PC-9 (cell line): ENCODE measurements around the gene SURF4. TPM values are rescaled to one million over a fixed set of nuclear protein-coding genes. Genes with fewer than 3 reads are reported as not detected.
"Not testable (repeated sequence)": the region's sequence is repeated elsewhere in the genome, so short reads cannot be mapped to it uniquely, and the experiment has no call there.

Source experiments
- BruUV-seq: library from RNA; stranded (reverse); fragments of 400-500 nt; replicated peaks from 2 replicates; lab custom pipeline; 2021; lab: Mats Ljungman, UMichigan
- CTCF ChIA-PET: fragments of 300-600 bp; sonication (Branson Sonifier 250); formaldehyde crosslinking; loops from one replicate; lab custom pipeline; 2022; ENCODE audit warnings: antibody characterized with exemption; lab: Charles Lee
- POLR2A ChIA-PET: fragments of 300-600 bp; sonication (Branson Sonifier 250); formaldehyde crosslinking; loops from one replicate; lab custom pipeline; 2022; ENCODE audit warnings: antibody characterized with exemption; ENCODE audit not compliant: unreplicated experiment; lab: Charles Lee
- DNase-seq, 2 experiments: peaks; one replicate each; pipeline versions ENCODE4 v3.0.0 to v3.0.0-alpha.2; 2015 to 2022; ENCODE audit warnings: mixed read lengths in 1 of 2
- H2AFZ ChIP-seq: fragments of 200-600 bp; sonication (generic); 2 replicates; pipeline ENCODE4 v1.8.1; 2017; ENCODE audit warnings: antibody characterized with exemption
- H3F3A ChIP-seq: fragments of 200-600 bp; sonication (generic); 2 replicates; pipeline ENCODE4 v1.8.1; 2017; ENCODE audit warnings: antibody characterized with exemption, mild to moderate bottlenecking, low read depth; ENCODE audit not compliant: insufficient read depth
- H3K27ac ChIP-seq: fragments of 200-600 bp; sonication (generic); 2 replicates; pipeline ENCODE4 v1.6.1; 2016; ENCODE audit warnings: mixed run types
- H3K27me3 ChIP-seq: fragments of 200-600 bp; sonication (generic); 2 replicates; pipeline ENCODE4 v1.6.1; 2016; ENCODE audit warnings: low read depth, mixed run types; ENCODE audit not compliant: insufficient read depth
- H3K36me3 ChIP-seq: fragments of 200-600 bp; sonication (generic); 2 replicates; pipeline ENCODE4 v1.6.1; 2016; ENCODE audit warnings: low read depth, mixed run types
- H3K4me1 ChIP-seq: fragments of 200-600 bp; sonication (generic); replicated peaks from 2 replicates; pipeline ENCODE4 v1.6.1; 2016; ENCODE audit warnings: mixed run types; ENCODE audit not compliant: insufficient read depth
- H3K4me2 ChIP-seq: fragments of 200-600 bp; sonication (generic); 2 replicates; pipeline ENCODE4 v1.6.1; 2017; ENCODE audit warnings: mixed run types
- H3K4me3 ChIP-seq: fragments of 200-600 bp; sonication (generic); 2 replicates; pipeline ENCODE4 v1.6.1; 2016; ENCODE audit warnings: mixed run types
- H3K79me2 ChIP-seq: fragments of 200-600 bp; sonication (generic); 2 replicates; pipeline ENCODE4 v1.6.1; 2017; ENCODE audit warnings: low read depth, mixed run types
- H3K9me2 ChIP-seq: fragments of 200-600 bp; sonication (generic); 2 replicates; pipeline ENCODE4 v1.8.1; 2017; ENCODE audit warnings: mild to moderate bottlenecking; ENCODE audit not compliant: insufficient read depth
- H3K9me3 ChIP-seq: fragments of 200-600 bp; sonication (generic); 2 replicates; pipeline ENCODE4 v1.8.1; 2016; ENCODE audit warnings: low read depth; ENCODE audit not compliant: insufficient read depth
- H4K20me1 ChIP-seq: fragments of 200-600 bp; sonication (generic); 2 replicates; pipeline ENCODE4 v1.8.1; 2017; ENCODE audit not compliant: insufficient read depth
- EZH2 ChIP-seq: fragments of 200-600 bp; sonication (generic); IDR thresholded peaks from 2 replicates; pipeline ENCODE4 v1.8.0; 2017; ENCODE audit warnings: antibody characterized with exemption, low read depth
- intact Hi-C: fragments of 100-400 bp; cut with micrococcal nuclease; formaldehyde crosslinking; loops from one replicate; pipeline ENCODE4 v1.10.0; 2022; ENCODE audit not compliant: unreplicated experiment
- total RNA-seq: library from RNA; stranded (reverse); gene quantifications from 2 replicates; pipeline ENCODE4 v1.2.3, GENCODE V29; 2021
- TF ChIP-seq, protein P1 (sequence below): fragments of 200-600 bp; sonication (generic); conservative IDR thresholded peaks from 2 replicates; pipeline ENCODE4 v1.6.1; 2017; ENCODE audit warnings: mixed run types, antibody characterized with exemption, mild to moderate bottlenecking, moderate library complexity

Gene SURF4
- total RNA-seq, 1 experiment from 2014 or later, result 199 TPM

DNA sequence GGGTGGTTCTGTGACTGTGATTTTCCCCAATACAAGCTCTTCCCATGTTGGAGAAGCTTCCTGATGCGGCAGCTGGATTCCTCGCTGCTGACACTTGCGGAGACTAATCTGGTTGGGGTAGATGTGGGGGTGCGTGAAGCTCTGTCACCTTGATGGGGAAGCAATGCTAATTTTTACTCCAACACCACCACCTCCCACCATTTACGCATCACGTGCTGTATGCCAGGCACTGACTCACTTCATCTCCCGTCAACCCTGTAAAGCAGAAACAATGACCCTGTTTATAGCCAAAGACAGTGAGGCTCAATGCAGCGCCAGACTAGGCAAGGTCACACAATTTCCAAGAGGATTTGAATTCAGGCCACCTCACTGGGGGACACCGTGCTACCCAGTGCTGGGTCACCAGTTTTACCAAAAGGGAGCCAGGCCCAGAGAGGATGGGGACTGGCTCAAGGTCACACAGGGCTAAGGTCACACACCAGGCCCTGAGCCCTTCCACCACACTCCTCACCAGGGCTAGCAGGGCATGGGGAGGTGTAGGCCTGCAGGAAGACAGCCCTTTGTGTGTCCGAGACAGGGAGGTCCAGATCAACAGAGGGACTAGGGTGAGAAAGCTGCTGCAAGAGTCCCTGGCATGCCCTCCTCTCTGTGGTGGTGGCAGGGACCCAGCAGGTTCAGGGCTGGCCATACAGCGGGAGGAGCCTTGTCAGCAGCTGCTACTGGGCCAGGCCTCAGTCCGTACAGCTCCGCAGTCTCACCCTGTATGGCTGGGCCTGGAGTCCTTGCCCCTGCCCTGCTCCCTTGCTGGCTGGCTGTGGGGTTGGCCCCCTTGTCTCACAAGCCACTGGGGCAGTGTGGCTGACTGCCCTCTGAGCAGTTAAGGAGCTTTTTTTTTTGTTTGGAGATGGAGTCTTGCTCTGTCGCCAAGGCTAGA lies 3.6 kb upstream of the SURF4 start:
- Histone ChIP-seq H3K79me2 (peaks cover 11% of the 10 kb centered on the region), H2AFZ (no peak overlapping the region), H3K9me2 (no peaks in the 10 kb centered on the region), H3K4me1 (peaks cover 30% of the 10 kb centered on the region), H3K9me3 (no peaks in the 10 kb centered on the region), H3K4me3 (no peak overlapping the region), H4K20me1 (peaks cover 6% of the 10 kb centered on the region), H3K27me3 (no peaks in the 10 kb centered on the region), H3K27ac (no peak overlapping the region), H3K4me2 (no peak overlapping the region), H3F3A (peaks cover 13% of the 10 kb centered on the region), H3K36me3 (no peaks in the 10 kb centered on the region)
- ChIA-PET CTCF (no interaction called here), POLR2A (no interaction called here)
- intact Hi-C loops, result no loop called here
- BruUV-seq, result no TSS peak
- no peak for DNase-seq
- TF ChIP-seq, protein P1, sequence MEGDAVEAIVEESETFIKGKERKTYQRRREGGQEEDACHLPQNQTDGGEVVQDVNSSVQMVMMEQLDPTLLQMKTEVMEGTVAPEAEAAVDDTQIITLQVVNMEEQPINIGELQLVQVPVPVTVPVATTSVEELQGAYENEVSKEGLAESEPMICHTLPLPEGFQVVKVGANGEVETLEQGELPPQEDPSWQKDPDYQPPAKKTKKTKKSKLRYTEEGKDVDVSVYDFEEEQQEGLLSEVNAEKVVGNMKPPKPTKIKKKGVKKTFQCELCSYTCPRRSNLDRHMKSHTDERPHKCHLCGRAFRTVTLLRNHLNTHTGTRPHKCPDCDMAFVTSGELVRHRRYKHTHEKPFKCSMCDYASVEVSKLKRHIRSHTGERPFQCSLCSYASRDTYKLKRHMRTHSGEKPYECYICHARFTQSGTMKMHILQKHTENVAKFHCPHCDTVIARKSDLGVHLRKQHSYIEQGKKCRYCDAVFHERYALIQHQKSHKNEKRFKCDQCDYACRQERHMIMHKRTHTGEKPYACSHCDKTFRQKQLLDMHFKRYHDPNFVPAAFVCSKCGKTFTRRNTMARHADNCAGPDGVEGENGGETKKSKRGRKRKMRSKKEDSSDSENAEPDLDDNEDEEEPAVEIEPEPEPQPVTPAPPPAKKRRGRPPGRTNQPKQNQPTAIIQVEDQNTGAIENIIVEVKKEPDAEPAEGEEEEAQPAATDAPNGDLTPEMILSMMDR, result no peak
- no peak for TF ChIP-seq EZH2

DNA sequence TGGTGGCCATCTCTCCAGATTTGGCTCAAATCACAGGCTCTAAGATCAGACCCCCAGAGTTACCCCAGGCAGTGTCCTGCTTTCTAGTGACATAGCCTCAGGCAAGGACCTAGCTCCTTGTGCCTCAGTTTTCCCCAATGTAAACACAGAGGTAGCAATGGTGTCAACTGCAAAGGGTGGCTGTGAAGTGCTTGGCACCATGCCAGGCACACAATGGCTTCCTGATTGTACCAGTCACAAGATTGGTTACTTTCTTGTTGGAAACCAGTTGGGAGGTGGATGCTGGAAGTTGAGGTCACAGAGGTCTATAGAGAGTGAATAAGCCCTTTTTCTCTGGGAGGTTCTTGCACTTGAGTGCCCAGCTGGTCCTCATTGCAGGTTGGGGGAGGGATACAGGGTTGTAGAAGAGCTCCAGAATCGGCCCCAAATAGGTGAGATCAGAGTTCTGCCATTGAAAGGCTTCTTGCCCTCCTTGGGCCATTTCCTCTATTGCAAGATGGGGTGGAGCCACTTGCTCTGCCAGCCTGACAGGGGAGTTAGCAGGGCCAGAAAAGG lies 2.6 kb upstream of the SURF4 start:
- Histone ChIP-seq H3F3A (peaks cover 13% of the 10 kb centered on the region), H3K27me3 (no peaks in the 10 kb centered on the region), H3K9me2 (no peaks in the 10 kb centered on the region), H2AFZ (no peak overlapping the region), H3K27ac (no peak overlapping the region), H3K79me2 (peaks cover 21% of the 10 kb centered on the region), H3K9me3 (no peaks in the 10 kb centered on the region), H3K36me3 (no peaks in the 10 kb centered on the region), H3K4me3 (no peak overlapping the region), H3K4me2 (peak overlapping the region; percentile 94), H4K20me1 (peaks cover 14% of the 10 kb centered on the region), H3K4me1 (peaks cover 36% of the 10 kb centered on the region)
- intact Hi-C loops, result no loop called here
- ChIA-PET POLR2A (interaction anchor here (0.5 kb wide), 1 partner anchor 1336 kb away, joined by 6 read pairs; no protein-coding TSS in a partner anchor), CTCF (interaction anchor here (0.6 kb wide), 3 partner anchors 35 to 193 kb away, joined by 3 to 25 read pairs (median 4); partner anchors contain the start of gene SLC2A6)
- no TSS peak for BruUV-seq
- DNase-seq, result no peak
- TF ChIP-seq, protein P1, result no peak
- TF ChIP-seq EZH2, result no peak

DNA sequence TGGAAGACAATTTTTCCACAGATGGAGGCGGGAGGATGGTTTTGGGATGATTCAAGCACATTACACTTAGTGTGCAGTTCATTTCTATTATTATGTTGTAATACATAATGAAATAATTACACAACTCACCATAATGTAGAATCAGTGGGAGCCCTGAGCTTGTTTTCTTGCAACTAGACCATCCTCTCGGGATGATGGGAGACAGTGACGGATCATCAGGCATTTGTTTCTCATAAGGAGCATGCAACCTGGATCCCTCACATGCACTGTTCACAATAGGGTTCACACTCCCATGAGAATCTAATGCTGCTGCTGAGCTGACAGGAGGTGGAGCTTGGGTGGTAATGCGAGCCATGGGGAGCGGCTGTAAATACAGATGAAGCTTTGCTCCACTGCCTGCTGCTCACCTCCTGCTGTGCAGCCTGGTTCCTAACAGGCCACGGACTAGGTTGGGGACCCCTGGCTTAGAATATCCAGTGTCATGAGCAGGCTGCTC lies 1.9 kb upstream of the SURF4 start:
- H3K9me3 ChIP-seq, result no peaks in the 10 kb centered on the region
- TF ChIP-seq, protein P1, result no peak
- TF ChIP-seq EZH2, result no peak
- H3K4me2 ChIP-seq, result peak overlapping the region; percentile 94
- peaks cover 28% of the 10 kb centered on the region for H3K79me2 ChIP-seq
- no peak overlapping the region for H3K4me3 ChIP-seq
- BruUV-seq, result no TSS peak
- ChIA-PET CTCF (interaction anchor here (0.6 kb wide), 3 partner anchors 35 to 192 kb away, joined by 3 to 25 read pairs (median 4); partner anchors contain the start of gene SLC2A6), POLR2A (interaction anchor here (0.5 kb wide), 1 partner anchor 1335 kb away, joined by 6 read pairs; no protein-coding TSS in a partner anchor)
- H4K20me1 ChIP-seq, result peaks cover 21% of the 10 kb centered on the region
- peaks cover 5% of the 10 kb centered on the region for H3K36me3 ChIP-seq
- H3K27me3 ChIP-seq, result no peaks in the 10 kb centered on the region
- no peaks in the 10 kb centered on the region for H3K9me2 ChIP-seq
- no peak overlapping the region for H3K27ac ChIP-seq
- intact Hi-C loops, result no loop called here
- DNase-seq, result peak; percentile 54 to 70
- peaks cover 36% of the 10 kb centered on the region for H3K4me1 ChIP-seq
- H2AFZ ChIP-seq, result no peak overlapping the region
- H3F3A ChIP-seq, result peaks cover 13% of the 10 kb centered on the region

DNA sequence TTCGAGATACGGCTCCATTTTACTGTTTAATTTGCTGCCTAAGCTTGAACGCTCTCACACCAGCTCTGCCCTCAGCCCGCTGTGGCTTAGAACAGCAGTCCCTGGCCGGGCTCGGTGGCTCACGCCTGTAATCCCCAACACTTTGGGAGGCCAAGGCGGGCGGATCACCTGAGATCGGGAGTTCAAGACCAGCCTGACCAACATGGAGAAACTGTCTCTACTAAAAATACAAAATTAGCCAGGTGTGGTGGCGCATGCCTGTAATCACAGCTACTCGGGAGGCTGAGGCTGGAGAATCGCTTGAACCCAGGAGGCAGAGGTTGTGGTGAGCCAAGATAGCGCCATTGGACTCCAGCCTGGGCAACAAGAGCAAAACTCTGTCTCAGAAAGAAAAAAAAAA lies 1.4 kb upstream of the SURF4 start:
- H3F3A ChIP-seq, result peaks cover 13% of the 10 kb centered on the region
- H3K9me2 ChIP-seq, H3K36me3 ChIP-seq, DNase-seq, H3K9me3 ChIP-seq, H3K27ac ChIP-seq, H3K27me3 ChIP-seq, BruUV-seq, intact Hi-C loops, H2AFZ ChIP-seq: not testable (repeated sequence)
- H3K4me1 ChIP-seq, result peaks cover 36% of the 10 kb centered on the region
- peaks cover 26% of the 10 kb centered on the region for H4K20me1 ChIP-seq
- H3K4me3 ChIP-seq, result peak overlapping the region; percentile 69; the same call in 1 of the 2 replicates
- ChIA-PET POLR2A (interaction anchor here (0.5 to 0.7 kb wide), 2 partner anchors 190 to 755 kb away, joined by 4 to 7 read pairs; no protein-coding TSS in a partner anchor), CTCF (interaction anchor here (0.6 to 0.7 kb wide), 4 partner anchors 109 to 808 kb away, joined by 3 to 4 read pairs (median 4); no protein-coding TSS in a partner anchor)
- peaks cover 33% of the 10 kb centered on the region for H3K79me2 ChIP-seq
- H3K4me2 ChIP-seq, result peak overlapping the region; percentile 94; the same call in 1 of the 2 replicates
